ENCODE results near the gene CCDC6. TPM values are rescaled to one million over a fixed set of nuclear protein-coding genes. Genes with fewer than 3 reads are reported as not detected.

CCDC6 gene
- total and polyA plus RNA-seq, 9 of the 15 experiments (the other 6 are each of a cell fraction or from before 2014, with no cell fraction given) = 10.4 to 41.0 (median 20.9) TPM

DNA sequence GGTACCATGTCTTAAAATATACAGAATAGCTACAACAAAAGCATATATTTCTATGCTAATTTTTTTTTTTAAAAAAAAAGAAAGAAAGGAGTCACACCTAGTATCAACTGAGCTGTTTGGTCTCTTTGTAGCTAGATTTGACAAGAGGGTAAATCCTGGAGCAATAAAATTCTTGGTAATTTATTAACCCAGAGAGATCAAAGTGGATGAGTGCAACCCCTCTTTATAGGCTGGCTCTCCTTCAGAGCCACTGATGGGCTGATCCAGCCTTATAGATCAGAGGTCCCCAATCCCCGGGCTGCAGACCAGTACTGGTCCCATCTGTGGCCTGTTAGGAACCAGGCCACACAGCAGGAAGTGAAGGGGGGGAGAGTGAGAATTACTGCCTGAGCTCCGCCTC is 133.3 kb downstream of the CCDC6 start:
- Histone ChIP-seq H3K9me1 (ENCODE audit: control insufficient read depth, insufficient read depth, low read length) (no peaks in the 10 kb centered on the region), H3K4me1 (replicated peaks in 1 of 2; ENCODE audit: control insufficient read depth in 2 of 2, insufficient read depth in 2 of 2, low read length in 2 of 2) (no peaks in the 10 kb centered on the region), H3K27ac (ENCODE audit: extremely low read depth, low read depth, low read length) (no peak overlapping the region), H3K36me3 (ENCODE audit: control insufficient read depth, insufficient read depth, low read length) (no peaks in the 10 kb centered on the region), H3K4me3 (no peak overlapping the region), H3K9me3 (replicated peaks; ENCODE audit: control insufficient read depth, insufficient read depth, low read depth, low read length) (peaks cover 2% of the 10 kb centered on the region; the same call in 1 of the 2 replicates), H4K20me1 (replicated peaks; ENCODE audit: control insufficient read depth, insufficient read depth, low read length) (no peaks in the 10 kb centered on the region), H3K4me2 (ENCODE audit: insufficient read depth, low read length) (no peak overlapping the region), H3K79me2 (ENCODE audit: control insufficient read depth, insufficient read depth, low read length) (no peaks in the 10 kb centered on the region), H3K9ac (ENCODE audit: insufficient read depth in 1 of 2, low read depth in 2 of 2, low read length in 2 of 2) (no peak overlapping the region), H2AFZ (ENCODE audit: low read depth, low read length) (no peak overlapping the region), H3K27me3 (ENCODE audit: control insufficient read depth in 2 of 2, insufficient read depth in 2 of 2, low read length in 2 of 2) (no peaks in the 10 kb centered on the region)
- POLR2A ChIA-PET = interaction anchor here (1.5 kb wide), 1 partner anchor 8 kb away, joined by 7 read pairs; no protein-coding TSS in a partner anchor
- FAIRE-seq (no peak), ATAC-seq (no peak), DNase-seq (ENCODE audit: extremely low read depth in 1 of 4, low spot score in 3 of 4) (no peak)
- intact Hi-C loops (cut with micrococcal nuclease) (no loop called here), in situ Hi-C loops (cut with MboI) (no loop called here)
- CTCF ChIA-PET (ENCODE audit: low intra/inter-chr PET ratio) = no interaction called here
- 17% methylated on average over 2 of the region's 2 CpGs for WGBS (ENCODE audit: insufficient coverage, low coverage, missing lambda C conversion rate)
- no TSS peak for BruUV-seq (replicated peaks)
- TF ChIP-seq SMAD2 (IDR thresholded peaks at IDR 0.05; ENCODE audit: low read depth, low read length) (no peak), PCBP2 (IDR thresholded peaks at IDR 0.05; ENCODE audit: low read depth, low read length, poor library complexity, severe bottlenecking) (no peak), RBM39 (optimal IDR thresholded peaks at IDR 0.05; ENCODE audit: low read depth, low read length) (no peak), NR2C2 (CRISPR knock-in tag; IDR thresholded peaks at IDR 0.05) (no peak), NR2C2 (tag; IDR thresholded peaks at IDR 0.05) (no peak), ZBTB7A (IDR thresholded peaks at IDR 0.05; ENCODE audit: borderline replicate concordance, control insufficient read depth, low read depth, low read length) (no peak), SIX5 (IDR thresholded peaks at IDR 0.05; ENCODE audit: borderline replicate concordance in 1 of 2, insufficient read depth in 1 of 2, low read depth in 1 of 2, low read length in 2 of 2) (no peak), ZBTB17 (CRISPR knock-in tag; IDR thresholded peaks at IDR 0.05) (no peak), POLR2G (IDR thresholded peaks at IDR 0.05; ENCODE audit: low read depth, low read length) (no peak), ZFP30 (CRISPR knock-in tag; IDR thresholded peaks at IDR 0.05; ENCODE audit: borderline replicate concordance) (no peak), ZNF24 (IDR thresholded peaks at IDR 0.05) (no peak), MAFK (IDR thresholded peaks at IDR 0.05; ENCODE audit: low read length) (no peak), CXXC5 (CRISPR knock-in tag; IDR thresholded peaks at IDR 0.05) (no peak)
- TF ChIP-seq, protein P1, sequence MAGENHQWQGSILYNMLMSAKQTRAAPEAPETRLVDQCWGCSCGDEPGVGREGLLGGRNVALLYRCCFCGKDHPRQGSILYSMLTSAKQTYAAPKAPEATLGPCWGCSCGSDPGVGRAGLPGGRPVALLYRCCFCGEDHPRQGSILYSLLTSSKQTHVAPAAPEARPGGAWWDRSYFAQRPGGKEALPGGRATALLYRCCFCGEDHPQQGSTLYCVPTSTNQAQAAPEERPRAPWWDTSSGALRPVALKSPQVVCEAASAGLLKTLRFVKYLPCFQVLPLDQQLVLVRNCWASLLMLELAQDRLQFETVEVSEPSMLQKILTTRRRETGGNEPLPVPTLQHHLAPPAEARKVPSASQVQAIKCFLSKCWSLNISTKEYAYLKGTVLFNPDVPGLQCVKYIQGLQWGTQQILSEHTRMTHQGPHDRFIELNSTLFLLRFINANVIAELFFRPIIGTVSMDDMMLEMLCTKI (IDR thresholded peaks at IDR 0.05; ENCODE audit: partially characterized antibody) = no peak
